ENCODE measurements around the gene SAPCD2. TPM values are rescaled to one million over a fixed set of nuclear protein-coding genes. Genes with fewer than 3 reads are reported as not detected.

The SAPCD2 gene
- total RNA-seq, 1 donor from 2014 or later = 2.7 TPM

DNA sequence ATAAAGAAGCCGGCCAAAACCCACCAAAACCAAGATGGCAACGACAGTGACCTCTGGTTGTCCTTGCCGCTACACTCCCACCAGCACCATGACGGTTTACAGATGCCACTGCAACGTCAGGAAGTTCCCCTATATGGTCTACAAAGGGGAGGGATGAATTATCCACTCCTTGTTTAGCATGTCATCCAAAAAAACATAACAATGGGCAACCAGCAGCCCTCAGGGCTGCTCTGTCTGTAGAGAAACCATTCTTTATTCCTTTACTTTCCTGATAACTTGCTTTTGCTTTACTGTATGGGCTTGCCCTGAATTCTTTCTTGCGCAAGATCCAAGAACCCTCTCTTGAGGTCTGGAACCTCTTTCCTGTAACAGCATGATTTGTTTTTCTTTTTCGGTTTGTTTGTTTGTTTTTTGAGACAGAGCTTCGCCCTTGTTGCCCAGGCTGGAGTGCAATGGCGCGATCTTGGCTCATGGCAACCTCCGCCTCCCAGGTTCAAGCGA is 5.0 kb upstream of the SAPCD2 start:
- Histone ChIP-seq H3K27me3 (no peaks in the 10 kb centered on the region), H3K36me3 (peaks cover 0 to 18% of the 10 kb centered on the region in 2 donors), H3K27ac (no peak overlapping the region), H3K9me3 (no peaks in the 10 kb centered on the region), H3K4me3 (no peak overlapping the region), H3K4me1 (peaks cover 34% of the 10 kb centered on the region)
- no peak for DNase-seq (ENCODE audit: extremely low spot score in 2 of 2)
- intact Hi-C loops (cut with DNase I) = no loop called here
- TF ChIP-seq POLR2AphosphoS5 (IDR thresholded peaks at IDR 0.05; ENCODE audit: insufficient read depth in 1 of 2, low read depth in 1 of 2) (no peak), POLR2A (IDR thresholded peaks at IDR 0.05) (no peak)
- TF ChIP-seq, protein P1, sequence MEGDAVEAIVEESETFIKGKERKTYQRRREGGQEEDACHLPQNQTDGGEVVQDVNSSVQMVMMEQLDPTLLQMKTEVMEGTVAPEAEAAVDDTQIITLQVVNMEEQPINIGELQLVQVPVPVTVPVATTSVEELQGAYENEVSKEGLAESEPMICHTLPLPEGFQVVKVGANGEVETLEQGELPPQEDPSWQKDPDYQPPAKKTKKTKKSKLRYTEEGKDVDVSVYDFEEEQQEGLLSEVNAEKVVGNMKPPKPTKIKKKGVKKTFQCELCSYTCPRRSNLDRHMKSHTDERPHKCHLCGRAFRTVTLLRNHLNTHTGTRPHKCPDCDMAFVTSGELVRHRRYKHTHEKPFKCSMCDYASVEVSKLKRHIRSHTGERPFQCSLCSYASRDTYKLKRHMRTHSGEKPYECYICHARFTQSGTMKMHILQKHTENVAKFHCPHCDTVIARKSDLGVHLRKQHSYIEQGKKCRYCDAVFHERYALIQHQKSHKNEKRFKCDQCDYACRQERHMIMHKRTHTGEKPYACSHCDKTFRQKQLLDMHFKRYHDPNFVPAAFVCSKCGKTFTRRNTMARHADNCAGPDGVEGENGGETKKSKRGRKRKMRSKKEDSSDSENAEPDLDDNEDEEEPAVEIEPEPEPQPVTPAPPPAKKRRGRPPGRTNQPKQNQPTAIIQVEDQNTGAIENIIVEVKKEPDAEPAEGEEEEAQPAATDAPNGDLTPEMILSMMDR (IDR thresholded peaks at IDR 0.05) = no peak

DNA sequence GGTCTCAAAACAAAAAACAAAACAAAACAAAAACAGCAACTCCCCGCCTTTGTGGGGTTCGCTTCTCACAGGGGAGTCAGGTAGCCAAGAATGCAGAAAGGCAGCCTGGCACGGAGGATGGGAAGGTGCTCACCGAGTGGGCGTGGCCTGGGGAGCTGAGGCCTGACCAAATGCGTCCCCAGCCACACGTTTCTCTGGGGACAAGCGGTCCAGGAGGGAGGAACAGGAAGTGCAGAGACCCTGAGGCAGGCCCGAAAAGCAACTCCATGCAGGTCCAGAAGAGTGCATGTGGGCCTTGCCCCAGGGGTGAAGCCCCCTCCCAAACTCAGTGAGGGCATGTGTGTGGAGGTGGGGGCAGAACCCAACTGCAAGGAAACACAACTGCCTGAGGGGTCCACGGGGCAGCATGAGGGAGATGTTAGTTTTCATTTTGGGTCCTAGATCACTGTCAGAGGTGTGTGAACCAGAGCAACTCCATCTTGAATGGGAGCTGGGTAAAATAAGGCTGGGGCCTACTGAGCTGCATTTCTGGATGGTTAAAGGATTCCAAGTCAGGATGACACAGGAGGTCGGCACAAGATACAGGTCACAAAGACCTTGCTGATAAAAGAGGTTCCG is 4.4 kb upstream of the SAPCD2 start:
- Histone ChIP-seq H3K4me1 (peaks cover 34% of the 10 kb centered on the region), H3K27me3 (no peaks in the 10 kb centered on the region), H3K4me3 (no peak overlapping the region), H3K36me3 (peaks cover 0 to 12% of the 10 kb centered on the region in 2 donors), H3K27ac (no peak overlapping the region), H3K9me3 (no peaks in the 10 kb centered on the region)
- DNase-seq (ENCODE audit: extremely low spot score in 2 of 2) = no peak
- intact Hi-C loops (cut with DNase I) = no loop called here
- TF ChIP-seq POLR2A (IDR thresholded peaks at IDR 0.05) (no peak), POLR2AphosphoS5 (IDR thresholded peaks at IDR 0.05; ENCODE audit: insufficient read depth in 1 of 2, low read depth in 1 of 2) (no peak)
- TF ChIP-seq, protein P1 (IDR thresholded peaks at IDR 0.05) = no peak

DNA sequence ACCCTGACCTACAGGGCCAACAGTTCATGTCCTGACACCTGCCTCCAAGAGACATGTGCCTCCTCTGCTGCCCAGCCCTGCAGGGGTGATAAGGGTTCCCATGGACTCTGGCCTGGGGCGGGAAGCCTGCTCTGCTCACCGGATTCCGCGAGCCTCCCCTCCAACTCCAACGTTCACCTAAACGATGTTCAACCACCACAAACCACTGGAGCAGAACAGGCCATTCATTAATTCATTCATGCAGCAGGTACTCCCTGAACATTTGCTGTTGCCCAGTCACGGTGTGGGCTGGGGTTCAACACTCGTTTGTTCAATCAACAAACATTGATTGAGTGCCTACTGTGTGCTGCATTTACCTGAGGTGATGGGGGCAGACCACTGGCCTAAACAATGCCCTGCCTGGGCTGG is 3.6 kb upstream of the SAPCD2 start:
- Histone ChIP-seq H3K36me3 (peaks cover 0 to 4% of the 10 kb centered on the region in 2 donors), H3K4me1 (peaks cover 32% of the 10 kb centered on the region), H3K9me3 (no peaks in the 10 kb centered on the region), H3K27ac (no peak overlapping the region), H3K4me3 (no peak overlapping the region), H3K27me3 (no peaks in the 10 kb centered on the region)
- TF ChIP-seq, protein P1 (IDR thresholded peaks at IDR 0.05) = no peak
- DNase-seq (ENCODE audit: extremely low spot score in 2 of 2) = no peak
- intact Hi-C loops (cut with DNase I) = no loop called here

DNA sequence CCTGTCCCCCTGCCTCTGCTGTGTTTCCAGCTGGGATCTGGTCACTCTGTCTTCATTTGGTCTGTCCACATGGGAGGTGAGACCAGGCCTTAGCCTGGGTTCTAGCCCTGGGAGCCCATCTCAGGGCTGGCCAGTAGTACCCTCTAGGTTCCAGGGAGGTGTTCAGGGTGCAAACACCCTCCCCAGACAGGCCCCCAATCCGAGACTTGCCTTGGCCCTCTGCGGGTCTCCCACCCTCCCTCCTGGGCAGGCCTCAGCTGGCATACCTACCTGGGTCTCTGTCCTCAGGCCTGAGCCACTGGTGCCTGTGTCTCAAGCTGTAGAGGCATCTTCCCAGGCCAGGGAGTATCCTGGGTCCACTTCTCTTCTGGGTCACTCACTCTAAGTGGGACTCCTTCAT is 925 bp upstream of the SAPCD2 start:
- no peak for TF ChIP-seq POLR2A (IDR thresholded peaks at IDR 0.05)
- no peak for TF ChIP-seq POLR2AphosphoS5 (IDR thresholded peaks at IDR 0.05; ENCODE audit: insufficient read depth in 1 of 2, low read depth in 1 of 2)
- TF ChIP-seq, protein P1 (IDR thresholded peaks at IDR 0.05) = no peak
- Histone ChIP-seq H3K36me3 (no peaks in the 10 kb centered on the region), H3K4me1 (peaks cover 14% of the 10 kb centered on the region), H3K9me3 (no peaks in the 10 kb centered on the region), H3K27ac (no peak overlapping the region), H3K27me3 (no peaks in the 10 kb centered on the region), H3K4me3 (no peak overlapping the region)
- no peak for DNase-seq (ENCODE audit: extremely low spot score in 2 of 2)
- intact Hi-C loops (cut with DNase I) = no loop called here

DNA sequence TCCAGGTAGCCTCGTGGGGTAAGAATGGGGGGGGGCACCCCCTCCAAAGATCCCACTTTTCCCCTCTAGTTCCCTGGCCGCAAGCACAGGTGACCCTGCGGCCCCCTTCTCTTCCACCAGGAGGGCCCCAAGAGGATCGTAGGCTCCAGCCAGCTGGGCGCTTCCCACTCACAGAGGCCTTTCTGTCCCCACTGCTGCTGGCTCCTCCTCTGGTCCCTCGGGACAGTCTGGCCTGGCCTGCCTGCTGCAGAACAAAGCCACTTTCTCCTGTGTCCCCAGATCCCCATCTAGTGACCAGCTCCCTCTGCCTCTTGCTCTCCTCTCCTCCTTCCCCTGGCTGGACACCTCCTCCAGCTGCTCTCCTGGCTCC is 534 bp upstream of the SAPCD2 start:
- no peak for DNase-seq (ENCODE audit: extremely low spot score in 2 of 2)
- Histone ChIP-seq H3K36me3 (no peaks in the 10 kb centered on the region), H3K27me3 (no peaks in the 10 kb centered on the region), H3K9me3 (no peaks in the 10 kb centered on the region), H3K27ac (peak overlapping the region; percentile 9), H3K4me1 (peaks cover 14% of the 10 kb centered on the region), H3K4me3 (peak overlapping the region; percentile 33 to 44)
- TF ChIP-seq POLR2A (IDR thresholded peaks at IDR 0.05) = no peak
- TF ChIP-seq, protein P1 (IDR thresholded peaks at IDR 0.05) = no peak
- peak in 1 of 2 donors; percentile 27 for TF ChIP-seq POLR2AphosphoS5 (IDR thresholded peaks at IDR 0.05; ENCODE audit: insufficient read depth in 1 of 2, low read depth in 1 of 2)
- intact Hi-C loops (cut with DNase I) = no loop called here
